GM18507 (cell line): ENCODE results near the gene CHCHD6.

Source experiments
- DNase-seq: peaks from one replicate; pipeline ENCODE4 v3.0.0; 2011; ENCODE audit warnings: low read depth; ENCODE audit not compliant: insufficient read length; ENCODE audit errors: extremely low spot score
- FAIRE-seq: peaks from 2 replicates; lab custom pipeline; 2011; peaks lifted over from hg19 to GRCh38; lab: Jason Lieb, UNC

CHCHD6 gene

DNA sequence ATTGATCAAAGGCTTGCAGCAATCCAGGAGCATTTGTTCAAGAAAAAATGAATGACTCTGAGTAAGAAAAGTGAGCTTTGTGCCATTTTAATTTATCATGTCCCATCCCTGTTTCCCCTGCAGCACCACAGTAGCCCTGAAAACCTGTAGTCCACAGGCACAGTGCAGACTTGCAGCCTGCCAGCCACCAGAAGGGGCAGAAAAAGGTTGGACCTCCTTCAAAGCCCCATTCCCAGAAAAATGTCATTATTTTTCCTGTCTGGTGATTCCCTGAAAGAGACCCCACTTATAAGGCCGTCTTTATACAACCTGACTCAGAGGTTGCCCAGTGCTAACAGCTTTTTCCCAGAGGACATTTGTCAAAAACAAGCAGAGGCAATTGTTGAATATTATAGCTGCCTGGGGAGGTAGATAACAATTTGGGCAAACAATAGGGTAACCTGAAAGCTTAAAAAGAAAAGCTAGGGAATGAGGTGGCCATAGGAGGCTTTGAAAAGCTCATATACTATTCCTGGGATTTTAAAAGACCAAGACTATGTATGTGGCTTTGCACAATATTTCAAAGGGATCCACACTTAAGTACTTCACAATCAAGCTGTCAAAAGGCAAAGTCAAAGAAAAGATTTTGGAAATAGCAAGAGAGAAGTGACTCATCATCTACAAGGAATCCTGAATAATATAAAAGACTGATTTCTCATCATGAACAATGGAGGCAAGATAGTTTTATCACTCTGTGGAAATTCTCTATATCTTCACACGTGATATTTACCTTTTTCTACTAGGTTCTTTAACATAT lies 142.1 kb downstream of the CHCHD6 start:
- no peak for DNase-seq
- no peak for FAIRE-seq

- DNase-seq, result no peak
- no peak for FAIRE-seq
These were observed 143.0 kb downstream of the CHCHD6 start for GRCh38 chr3:126847061-126847460.

DNA sequence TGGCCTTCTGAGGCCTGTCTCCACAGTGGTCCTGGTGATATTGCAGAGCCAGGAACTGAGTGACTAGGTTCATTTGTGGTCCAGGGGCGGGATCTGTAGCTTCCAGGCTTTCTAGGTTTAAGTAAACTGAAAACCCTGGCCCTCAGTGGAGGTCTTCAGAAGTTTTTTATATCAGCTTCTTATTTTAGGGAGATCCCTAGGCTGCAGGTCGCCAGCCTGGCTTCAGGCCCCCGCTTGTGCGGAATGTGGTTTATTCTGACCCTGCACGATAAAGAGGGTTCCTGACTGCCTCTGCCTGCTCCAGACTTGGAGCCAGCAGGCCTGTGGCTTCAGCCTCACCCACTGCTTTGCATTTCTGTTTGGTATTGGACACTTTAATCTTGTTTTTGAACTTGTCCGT lies 145.0 kb downstream of the CHCHD6 start:
- FAIRE-seq, result no peak

DNA sequence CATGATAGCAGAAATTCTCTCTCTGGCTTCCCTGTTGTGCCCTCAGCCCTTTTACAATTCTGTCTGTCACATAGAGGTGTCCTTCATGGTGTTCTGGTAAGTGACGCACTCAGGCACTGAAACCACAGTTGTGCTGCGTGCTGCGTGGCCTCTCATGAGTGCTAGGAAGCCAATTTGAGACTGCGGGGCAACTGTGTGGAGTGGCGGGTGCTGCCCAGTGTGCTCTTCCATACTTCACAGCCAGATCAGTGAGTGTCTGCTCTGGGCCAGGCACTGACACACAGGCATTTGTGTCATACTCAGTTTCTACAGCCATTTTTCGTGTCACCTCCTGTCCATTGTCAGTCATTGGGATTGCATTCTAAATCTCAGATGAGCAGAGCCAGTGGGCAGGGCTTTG lies 145.7 kb downstream of the CHCHD6 start:
- no peak for DNase-seq
- no peak for FAIRE-seq

More for the DNA sequence above, 145.0 kb downstream of the CHCHD6 start:
- DNase-seq, result no peak

DNA sequence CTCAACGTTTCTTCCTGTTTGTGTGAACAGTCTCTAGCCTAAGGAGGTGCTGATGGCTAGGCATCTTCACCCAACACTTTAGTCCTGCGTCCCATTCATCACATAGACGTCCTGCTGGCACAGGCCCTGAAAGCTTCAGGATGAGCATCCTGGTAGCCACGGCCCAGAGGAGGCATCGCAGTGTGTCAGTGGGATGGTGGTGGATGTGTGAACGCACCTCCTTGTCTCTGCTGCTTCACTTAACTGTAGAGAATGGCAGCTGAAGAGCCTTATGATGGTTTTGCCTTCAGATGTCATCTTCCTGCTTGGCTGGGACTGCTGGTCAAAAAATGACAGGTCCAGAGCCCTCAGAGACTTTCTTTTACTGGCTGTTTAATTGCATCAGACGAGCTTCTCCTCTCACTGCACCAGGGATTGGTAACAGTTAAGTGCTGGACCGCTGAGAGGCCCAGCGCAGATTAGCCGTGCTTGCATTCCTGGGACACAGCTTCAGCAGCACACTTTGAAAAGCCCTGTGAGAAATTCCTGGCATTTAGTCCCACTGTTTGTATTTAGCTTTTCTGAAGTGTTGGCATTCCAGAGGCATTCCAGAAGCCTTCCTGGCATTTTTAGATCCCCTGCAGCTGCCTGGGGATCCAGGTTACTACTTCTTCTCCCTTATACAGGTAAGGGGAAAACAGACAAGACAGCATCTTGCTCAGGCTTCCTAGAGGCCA lies 146.5 kb downstream of the CHCHD6 start:
- no peak for FAIRE-seq
- no peak for DNase-seq

DNA sequence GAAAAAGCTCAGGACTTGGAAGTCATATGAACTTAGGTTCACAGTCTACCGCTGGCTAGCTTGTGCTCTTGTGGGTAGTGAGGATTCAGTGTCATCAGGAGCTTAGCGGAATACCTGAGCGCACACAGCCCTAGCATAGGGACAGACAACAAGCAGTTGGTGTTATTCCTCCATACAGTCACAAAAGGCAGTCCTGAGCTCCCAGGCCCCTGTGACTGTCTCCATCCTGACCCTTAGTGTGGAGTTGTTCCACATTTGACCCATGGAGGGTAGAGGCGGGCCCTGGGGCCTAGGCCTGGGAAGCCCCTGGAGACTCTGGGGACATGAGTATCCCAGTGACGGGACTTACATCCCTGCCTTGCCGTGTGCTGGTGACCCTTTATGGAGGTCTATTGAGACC lies 147.3 kb downstream of the CHCHD6 start:
- DNase-seq (no peak), FAIRE-seq (no peak)

DNA sequence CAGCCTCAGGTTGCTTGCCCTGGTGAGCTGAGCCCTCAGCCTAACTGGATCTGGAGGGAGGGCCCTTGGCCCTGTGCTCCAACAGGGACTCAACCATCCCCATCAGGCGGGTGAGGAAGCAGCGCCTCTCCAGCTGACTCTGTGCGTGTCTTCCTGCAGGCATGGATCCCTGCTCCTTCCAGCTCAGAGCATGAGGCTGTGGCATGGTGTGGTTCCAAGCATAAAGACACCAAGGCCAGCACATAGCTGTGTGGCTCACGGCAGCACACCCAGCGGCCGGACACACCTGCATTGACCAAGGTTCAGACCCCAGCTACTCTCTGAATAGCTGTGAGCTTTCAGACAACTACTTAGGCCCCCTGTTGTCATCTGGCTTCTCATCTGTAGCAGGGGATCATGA lies 147.9 kb downstream of the CHCHD6 start:
- FAIRE-seq, result no peak

DNA sequence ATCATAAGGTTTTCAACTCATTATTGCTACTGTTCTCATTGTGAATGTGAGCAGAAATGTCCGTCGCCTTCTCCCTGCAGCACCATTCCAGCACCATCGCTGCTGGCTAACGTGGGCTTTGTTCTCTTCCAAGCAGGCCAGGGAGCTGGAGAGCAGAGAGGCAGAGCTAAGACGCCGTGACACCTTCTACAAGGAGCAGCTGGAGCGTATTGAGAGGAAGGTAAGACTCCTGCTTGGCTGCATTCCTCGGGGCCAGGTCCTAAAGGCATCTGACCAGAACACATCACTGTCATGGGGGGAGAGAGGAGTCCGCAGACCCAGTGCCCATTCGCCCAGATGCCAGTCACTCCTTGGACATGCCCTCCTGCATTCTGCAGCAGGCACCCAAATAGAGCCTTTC lies 148.5 kb downstream of the CHCHD6 start:
- no peak for DNase-seq
- no peak for FAIRE-seq

More for the DNA sequence above, 147.9 kb downstream of the CHCHD6 start:
- DNase-seq, result no peak

GRCh38 chr3:126854666-126855065 lies 150.6 kb downstream of the CHCHD6 start:
- no peak for DNase-seq
- FAIRE-seq, result no peak

DNA sequence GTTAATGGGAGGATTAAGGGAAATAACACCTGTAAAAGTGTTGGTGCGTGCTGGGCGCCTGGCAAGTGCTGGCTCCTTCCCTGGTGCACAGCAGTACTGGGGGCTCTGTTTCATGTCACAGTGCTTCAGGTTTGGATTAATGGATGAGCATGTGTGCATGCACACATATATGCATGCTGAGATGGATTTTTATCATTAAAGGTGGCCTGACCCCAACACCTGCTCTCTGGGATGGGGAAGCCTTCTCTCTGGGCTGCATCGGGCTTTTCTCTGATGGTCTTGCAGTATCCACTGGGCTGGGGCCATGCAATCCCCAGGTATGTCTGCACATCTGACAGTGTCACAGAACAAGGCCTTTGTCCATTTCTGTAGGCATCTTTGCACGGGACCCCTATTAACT lies 151.3 kb downstream of the CHCHD6 start:
- no peak for DNase-seq
- FAIRE-seq, result no peak

GRCh38 chr3:126857928-126858327 lies 153.9 kb downstream of the CHCHD6 start:
- FAIRE-seq (no peak), DNase-seq (no peak)

- DNase-seq (no peak), FAIRE-seq (no peak)
These were observed 154.4 kb downstream of the CHCHD6 start for GRCh38 chr3:126858401-126858800.

DNA sequence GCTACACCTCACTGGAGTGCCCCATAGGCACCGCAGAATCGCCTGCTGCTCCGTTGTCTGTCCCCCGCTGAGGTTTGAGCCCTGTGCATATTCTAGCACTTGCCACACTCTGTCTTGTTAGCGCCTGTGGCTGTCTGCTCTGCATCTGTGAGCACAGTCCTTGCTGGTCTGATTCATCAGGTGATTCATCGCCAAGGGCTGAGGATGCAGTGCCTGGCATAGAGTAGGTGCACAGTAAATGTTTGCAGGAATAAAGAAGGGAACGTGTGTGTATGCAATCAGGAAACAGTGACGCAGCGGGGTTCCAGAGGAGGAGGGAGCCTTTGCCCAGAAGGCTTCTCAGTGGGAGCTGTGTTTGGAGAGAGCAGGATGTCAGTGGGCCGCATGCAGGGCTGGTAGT lies 154.8 kb downstream of the CHCHD6 start:
- no peak for DNase-seq
- FAIRE-seq, result no peak

GRCh38 chr3:126859415-126860246 lies 155.6 kb downstream of the CHCHD6 start:
- FAIRE-seq, result no peak
- DNase-seq, result no peak

GRCh38 chr3:126865736-126866135 lies 161.7 kb downstream of the CHCHD6 start:
- DNase-seq (no peak), FAIRE-seq (no peak)

GRCh38 chr3:126866175-126866759 lies 162.2 kb downstream of the CHCHD6 start:
- FAIRE-seq, result no peak

GRCh38 chr3:126867190-126867862 lies 163.3 kb downstream of the CHCHD6 start:
- no peak for FAIRE-seq
- DNase-seq, result no peak

More at GRCh38 chr3:126866175-126866759, 162.2 kb downstream of the CHCHD6 start:
- DNase-seq, result no peak

DNA sequence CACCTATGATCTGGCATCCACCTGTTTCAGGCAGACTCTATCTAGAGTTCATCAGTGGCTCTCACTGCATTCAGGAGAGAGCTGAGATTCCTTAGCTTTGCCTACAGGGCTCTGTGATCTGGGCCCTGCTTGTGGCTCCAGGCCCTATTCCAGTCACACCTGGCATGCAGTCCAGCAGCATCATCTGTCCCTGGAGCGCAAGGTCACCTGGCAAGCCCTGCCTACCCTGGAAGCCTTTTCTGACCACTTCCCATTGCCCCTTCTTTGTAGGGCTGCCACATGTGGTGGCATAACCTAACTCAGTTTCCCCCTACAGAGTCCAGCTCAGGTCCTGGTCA lies 163.8 kb downstream of the CHCHD6 start:
- FAIRE-seq (no peak), DNase-seq (no peak)

DNA sequence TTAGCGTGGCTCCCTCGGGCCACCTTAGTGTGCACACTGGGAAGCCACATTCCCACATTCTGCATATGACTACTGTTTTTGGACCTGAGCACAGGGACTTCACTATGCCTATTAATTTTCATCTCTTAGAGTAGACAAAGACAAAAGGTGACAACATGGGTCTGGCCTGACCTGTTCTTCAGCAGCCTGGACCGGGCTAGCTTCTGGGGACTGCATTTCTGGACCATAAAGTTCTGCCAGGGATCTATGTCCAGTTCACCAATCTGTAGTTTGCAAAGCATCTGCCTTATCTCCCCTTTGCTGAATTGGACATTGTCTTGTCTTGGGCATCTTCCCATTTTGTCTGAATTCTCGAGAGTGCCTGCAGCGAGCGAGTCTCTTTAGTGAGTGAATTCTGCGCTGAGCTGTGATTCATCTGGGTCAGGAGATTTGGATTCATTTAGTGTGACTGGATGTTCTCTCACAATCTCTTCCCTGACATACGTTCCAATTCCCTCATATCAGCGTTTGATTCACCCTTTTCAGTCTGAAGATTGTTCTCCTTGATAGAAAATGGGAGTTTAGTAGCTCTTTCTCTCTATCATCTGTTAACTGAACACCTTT lies 166.7 kb downstream of the CHCHD6 start:
- DNase-seq (no peak), FAIRE-seq (no peak)
